GM21619 (cell line): ENCODE data around the gene SMIM7.
"Not testable (repeated sequence)": the region's sequence is repeated elsewhere in the genome, so short reads cannot be mapped to it uniquely, and the experiment has no call there.

ENCODE experiments used
- ATAC-seq: cut with Tn5 transposase; IDR thresholded peaks from one replicate; pipeline ENCODE4 v1.9.1; 2021; ENCODE audit not compliant: unreplicated experiment

The SMIM7 gene

DNA sequence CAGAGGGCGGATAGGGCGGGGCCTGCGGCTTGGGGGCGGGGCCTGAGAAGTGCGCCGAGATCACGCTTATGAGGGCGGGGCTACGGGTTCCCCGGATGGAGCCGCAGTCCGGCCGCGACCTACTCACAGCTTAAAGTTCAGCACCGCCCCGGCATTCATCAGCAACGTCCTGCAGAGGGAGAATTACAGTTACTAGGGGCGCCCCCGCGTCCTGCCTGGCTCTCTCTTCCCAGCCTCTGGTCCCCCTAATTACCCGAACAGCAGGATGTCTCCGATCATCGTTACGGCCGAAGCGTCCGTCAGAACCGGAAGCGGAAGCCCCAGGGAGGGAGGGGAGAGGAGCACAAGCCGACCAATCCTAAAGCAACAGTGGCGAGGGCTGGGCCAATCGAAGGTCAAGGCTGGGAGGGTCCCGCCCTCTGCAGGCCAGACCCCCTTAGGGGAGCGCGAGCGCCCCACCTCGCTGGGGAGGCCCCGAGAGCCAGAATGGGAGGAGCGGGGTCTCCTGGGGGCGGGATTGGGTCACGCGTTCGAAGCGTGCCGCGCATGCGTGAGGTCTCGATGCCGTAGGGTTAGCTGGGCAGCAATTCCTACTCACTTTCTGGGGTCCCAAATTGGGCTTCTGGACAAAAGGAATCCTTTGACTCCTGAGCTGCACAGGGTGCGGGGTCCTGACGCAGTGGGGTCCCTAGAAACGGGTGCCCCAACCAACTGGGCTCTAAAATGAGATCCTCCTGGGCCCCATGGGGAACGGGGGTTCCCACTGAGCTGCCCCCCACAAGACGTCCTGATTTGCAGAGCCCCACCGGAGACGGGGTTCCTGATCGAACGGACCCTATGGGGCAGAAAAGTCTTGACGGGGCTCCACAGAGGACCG is at the start of gene SMIM7:
Gene SMIM7 (minus strand): TSS at position 313 of the 877 bp plus-strand sequence. CDS start 34 bp downstream, at position 279.
- peak; percentile 82 for ATAC-seq

DNA sequence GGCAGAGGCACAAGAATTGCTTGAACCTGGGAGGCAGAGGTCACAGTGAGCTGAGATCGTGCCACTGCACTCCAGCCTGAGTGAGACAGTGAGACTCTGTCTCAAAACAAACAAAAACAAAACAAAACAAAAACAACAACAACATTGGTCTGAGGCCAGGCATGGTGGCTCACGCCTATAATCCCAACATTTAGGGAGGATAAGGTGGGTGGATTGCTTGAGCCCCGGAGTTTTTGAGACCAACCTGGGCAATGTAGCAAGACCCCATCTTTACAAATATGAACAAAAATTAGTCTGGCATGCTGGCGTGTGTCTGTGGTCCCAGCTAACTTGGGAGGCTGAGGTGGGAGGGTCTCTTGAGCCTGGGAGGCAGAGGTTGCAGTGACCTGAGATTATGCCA is 43.7 kb upstream of the SMIM7 start:
- no peak for ATAC-seq

DNA sequence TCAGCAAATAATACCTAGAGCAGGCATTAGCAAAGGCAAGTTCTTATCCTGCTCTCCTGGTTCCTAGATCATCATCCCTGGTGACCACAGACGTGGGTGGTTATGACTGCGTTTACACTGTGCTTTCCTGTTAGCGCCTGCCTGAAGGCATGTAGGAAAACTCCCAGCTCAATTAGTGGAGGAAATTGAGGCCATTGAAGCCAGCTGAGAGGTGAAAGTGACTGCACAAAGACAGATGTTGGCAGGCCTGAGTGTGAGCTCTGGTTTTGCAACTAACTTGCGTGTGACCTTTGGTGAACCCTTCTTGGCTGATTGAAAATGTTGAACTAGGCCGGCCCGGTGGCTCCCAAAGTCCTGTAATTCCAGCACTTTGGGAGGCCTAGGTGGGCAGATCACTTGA is 42.2 kb upstream of the SMIM7 start:
- no peak for ATAC-seq

DNA sequence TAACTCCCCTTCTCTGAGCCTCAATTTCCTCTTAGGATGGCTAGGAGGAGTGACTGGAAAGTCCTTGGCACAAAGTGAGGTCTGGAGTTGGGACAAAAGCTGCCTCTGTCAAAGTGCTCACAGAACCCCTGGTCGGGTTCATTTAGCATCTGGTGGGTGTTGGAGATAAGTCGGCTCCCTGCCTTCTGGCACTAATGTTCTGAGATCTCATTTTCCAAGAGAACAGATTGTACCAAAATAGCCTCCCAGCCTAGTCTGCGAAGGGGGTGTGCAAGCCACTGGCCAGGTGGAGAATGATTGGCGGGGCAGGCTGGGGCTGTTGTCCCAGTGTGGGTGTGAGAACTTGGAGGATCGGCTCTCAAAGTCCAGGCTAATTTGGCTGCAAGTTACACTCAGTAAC is 39.0 kb upstream of the SMIM7 start:
- no peak for ATAC-seq

DNA sequence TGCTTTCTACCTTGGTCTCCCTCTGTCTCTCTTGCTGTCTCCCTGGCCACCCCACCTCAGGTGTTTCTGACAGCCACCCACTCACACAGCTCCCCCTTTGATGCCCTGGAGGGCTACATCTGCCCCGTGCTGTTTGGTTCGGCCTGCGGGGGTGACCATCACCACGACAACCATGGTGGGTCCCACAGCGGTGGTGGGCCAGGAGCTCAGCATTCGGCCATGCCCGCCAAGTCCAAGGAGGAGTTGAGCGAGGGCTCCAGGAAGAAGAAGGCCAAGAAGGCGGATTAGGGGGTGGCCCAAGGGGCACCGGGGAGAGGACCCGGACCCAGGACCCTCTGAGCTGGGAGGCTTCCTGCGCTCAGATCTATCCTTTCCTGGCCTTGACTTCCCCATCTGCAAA is 28.1 kb upstream of the SMIM7 start:
- no peak for ATAC-seq

DNA sequence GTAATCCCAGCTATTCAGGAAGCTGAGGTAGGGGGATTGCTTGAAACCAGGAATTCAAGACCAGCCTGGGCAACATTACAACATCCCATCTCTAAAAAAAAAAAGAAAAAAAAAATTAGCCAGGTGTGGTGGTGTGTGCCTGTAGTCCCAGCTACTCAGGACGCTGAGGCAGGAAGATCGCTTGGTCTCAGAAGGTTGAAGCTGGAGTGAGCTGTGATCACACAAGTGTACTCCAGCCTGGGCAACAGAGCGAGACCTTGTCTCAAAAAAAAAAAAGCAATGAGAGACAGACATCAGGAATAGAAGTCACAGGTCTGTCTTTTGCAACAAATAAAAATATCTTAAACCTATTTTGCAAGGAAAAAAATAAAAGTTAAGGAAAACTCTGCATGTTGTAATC is 24.3 kb upstream of the SMIM7 start:
- no peak for ATAC-seq

DNA sequence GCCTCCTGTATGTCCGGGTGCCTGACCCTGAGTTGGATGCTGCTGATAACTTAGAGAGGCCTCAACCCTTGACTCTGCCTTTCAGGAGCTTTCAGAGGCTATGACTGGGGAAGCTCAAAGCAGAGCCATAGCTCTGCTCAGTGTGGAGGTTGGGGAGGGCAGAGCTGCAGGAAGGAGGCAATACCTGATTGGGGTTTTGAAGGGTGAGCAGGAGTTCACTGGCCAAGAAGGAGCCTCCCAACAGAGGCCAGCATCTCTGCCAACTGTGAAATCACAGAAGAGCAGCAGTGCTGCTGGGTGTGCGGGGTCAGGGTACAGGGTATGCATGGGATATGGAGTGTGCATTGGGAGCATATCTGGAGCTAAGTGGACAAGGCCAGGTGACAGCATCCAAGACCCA is 22.6 kb upstream of the SMIM7 start:
- no peak for ATAC-seq

DNA sequence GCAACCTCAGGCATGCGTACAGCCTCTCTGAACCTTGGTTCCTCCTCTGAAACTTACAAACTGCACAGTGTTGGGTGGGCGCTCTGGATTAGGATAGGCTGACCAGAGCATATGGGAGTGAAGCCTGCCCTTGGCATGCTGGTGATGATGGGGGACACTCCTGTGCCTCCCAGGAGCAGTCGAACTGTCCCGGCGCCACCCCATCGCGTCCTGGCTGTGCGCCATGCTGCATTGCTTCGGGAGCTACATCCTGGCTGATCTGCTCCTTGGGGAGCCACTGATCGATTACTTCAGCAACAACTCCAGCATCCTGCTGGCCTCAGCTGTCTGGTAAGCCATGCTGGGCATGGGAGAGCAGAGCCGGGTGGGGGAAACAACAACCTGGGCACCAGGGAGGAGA is 19.9 kb upstream of the SMIM7 start:
- ATAC-seq, result no peak

DNA sequence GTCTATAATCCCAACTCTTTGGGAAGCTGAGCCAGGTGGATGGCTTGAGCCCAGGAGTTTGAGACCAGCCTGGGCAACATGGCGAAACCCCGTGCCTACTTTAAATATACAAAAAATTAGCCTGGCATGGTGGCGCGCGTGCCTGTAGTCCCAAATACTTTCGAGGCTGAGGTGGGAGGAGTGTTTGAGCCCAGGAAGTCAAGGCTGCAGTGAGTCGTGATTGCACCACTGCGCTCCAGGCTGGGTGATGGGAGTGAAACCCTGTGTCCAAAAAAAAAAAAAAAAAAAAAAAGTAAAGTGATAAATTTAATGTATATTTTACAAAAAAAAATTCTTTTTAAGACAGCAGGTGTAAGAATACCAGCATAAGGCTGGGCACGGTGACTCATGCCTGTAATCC is 18.6 kb upstream of the SMIM7 start:
- ATAC-seq, result no peak

DNA sequence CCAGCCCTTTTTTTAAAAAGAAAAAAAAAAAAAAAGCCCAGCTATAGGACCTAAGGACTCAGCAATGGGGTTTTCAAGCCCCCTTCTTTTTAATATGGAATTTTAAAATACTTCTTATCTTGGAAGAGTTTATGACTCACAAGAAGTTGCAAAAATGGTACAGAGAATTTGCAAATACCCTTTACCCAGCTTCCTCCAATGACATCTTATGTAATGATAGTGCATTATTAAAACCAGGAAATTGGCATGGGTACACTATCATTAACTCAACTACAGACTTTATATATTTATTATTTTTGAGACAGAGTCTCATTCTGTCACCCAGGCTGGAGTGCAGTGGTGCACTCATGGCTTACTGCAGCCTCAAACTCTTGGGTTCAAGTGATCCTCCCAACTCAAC is 17.1 kb upstream of the SMIM7 start:
- no peak for ATAC-seq

DNA sequence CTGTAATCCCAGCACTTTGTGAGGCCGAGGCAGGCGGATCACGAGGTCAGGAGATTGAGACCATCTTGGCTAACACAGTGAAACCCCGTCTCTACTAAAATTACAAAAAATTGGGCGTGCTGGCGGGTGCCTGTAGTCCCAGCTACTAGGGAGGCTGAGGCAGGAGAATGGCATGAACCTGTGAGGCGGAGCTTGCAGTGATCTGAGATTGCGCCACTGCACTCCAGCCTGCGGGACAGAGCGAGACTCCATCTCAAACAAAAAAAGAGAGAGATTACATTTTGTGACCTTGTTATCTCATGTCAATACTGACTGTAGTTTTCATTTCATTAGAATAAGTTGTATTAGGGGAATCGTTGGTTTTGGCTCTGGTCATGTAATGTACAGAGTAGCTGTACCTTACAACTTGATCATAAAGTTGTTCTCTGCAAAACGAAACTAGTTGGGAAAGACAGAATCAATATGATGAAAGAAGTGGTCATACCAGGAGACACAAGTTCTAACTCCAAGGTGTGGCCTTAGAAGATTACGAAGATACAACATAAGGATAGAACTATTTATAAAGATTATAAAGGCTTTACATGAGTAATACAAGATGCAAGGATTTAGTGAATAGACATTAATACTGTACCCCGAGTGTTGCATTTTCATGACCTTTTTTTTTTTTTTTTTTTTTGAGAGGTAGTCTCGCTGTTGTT is 16.3 kb upstream of the SMIM7 start:
- no peak for ATAC-seq

DNA sequence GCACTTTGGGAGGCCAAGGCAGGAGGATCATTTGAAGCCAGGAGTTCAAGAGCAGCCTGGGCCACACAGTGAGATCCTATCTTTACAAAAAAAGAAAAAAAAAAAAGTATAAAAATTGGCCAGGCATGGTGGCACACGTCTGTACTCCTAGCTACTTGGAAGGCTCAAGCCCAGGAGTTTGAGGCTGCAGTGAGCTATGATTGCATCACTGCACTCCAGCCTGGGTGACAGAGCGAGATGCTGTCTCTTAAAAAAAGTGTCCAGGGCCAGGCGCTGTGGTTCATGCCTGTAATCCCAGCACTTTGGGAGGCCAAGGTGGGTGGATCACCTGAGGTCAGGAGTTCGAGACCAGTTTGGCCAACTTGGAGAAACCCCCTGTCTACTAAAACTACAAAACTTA is 13.9 kb upstream of the SMIM7 start:
- ATAC-seq, result not testable (repeated sequence)

DNA sequence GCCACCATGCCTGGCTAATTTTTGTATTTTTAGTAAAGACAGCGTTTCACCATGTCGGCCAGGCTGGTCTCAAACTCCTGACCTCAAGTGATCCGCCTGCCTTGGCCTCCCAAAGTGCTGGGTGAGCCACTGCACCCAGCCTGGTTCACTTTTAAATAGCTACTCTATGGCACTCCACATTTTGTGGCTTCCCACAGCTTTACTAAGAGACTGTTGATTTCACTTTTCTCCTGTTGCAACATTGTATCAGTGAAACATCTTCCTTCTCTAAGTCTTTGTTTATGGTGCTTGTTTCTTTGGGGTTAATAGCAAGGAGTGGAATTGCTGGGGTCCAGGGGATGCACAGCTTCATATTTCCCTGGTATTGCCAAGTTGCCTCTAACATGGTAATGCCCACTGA is 13.3 kb upstream of the SMIM7 start:
- no peak for ATAC-seq

DNA sequence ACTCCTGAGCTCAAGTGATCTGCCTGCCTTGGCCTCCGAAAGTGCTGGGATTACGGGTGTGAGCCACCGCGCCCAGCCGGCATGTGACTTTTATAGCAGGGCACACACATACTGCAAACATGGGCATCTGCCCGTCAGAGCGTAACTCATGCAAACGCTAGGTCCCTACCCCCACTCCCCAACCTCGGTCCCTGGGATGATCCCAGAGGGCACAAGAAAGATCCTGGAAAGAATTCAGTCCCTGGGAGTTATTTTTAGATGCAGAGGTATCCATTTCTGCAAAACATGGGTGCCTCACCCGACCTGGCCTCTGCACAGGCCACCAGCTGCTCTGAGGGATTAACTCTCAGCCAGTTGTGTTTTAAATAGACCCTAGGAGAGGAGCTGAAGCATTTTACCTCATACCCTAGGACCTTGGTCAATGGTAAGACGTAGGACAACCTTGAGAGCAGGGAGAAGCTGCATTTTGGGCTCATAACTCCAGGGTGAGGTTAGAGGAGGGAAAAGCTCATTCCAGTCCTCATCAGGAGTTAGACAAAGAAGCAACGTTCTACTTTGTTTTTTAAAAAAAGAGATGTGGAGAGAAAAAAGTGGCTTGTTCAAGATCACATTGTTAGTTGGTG is 11.8 kb upstream of the SMIM7 start:
- ATAC-seq, result no peak

DNA sequence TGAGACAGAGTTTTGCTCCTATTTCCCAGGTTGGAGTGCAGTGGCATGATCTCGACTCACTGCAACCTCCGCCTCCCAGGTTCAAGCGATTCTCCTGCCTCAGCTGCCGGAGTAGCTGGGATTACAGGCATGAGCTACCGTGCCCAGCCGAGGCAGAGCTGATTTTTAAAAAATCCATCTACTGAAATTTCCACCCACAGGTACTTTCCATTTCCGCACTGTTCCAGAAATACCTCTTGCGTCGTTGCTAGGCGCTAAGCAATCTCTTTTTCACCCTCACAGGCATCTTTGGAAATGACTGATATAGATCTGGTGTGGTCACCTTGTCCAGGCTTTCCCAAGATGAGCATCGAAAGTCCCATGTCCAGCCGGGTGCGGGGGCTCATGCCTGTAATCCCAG is 10.3 kb upstream of the SMIM7 start:
- no peak for ATAC-seq

DNA sequence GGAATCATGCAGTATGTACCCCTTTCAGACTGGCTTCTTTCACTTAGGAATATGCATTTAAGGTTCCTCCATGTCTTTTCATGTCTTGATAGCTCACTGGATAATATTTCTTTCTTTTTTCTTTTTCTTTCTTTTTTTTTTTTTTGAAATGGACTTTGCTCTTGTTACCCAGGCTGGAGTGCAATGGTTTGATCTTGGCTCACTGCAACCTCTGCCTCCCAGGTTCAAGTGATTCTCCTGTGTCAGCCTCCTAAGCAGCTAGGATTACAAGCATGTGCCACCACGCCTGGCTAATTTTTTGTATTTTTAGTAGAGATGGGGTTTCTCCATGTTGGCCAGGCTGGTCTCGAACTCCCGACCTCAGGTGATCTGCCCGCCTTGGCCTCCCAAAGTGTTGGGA is 8.8 kb upstream of the SMIM7 start:
- ATAC-seq, result not testable (repeated sequence)

DNA sequence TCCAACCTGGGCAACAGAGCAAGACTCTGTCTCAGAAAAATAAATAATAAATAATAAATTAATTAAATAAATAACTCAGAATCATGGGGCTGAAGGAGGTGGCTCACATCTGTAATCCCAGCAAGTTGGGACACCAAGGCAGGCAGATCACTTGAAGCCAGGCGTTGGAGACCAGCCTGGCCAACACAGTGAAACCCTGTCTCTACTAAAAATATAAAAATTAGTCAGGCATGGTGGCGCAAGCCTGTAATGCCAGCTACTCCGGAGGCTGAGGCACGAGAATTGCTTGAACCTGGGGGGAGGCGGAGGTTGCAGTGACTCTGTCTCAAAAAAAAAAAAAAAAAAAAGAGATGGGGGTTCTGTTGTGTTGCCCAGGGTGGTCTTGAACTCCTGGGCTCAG is 8.2 kb upstream of the SMIM7 start:
- no peak for ATAC-seq

DNA sequence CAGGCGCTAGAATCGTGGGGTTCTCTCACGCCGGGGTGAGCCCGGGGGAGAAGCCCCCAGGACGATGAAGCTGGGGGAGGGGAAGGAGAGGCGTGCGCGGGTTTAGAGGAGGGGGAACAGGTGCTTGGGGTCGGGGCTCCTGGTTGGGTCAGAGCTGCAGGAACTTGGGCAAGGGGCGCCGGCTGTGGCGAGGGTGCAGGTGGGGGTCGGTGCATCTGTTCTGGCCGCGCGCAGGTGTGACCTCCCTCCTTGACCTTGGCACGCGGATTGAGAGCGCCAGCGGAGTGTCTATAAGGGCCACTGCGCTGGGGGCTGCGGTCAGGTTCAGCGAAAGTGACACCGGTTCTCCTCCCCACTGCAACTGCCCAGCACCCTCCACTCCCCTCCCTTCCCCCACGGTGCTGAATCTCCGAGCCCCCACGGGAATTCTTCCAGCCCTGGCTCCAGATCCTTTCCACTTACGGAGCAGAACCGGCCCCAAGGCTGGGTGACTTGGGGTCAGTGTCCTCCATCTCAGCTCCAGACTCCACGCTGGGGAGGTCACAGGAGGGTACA is 1.6 kb upstream of the SMIM7 start:
- no peak for ATAC-seq

DNA sequence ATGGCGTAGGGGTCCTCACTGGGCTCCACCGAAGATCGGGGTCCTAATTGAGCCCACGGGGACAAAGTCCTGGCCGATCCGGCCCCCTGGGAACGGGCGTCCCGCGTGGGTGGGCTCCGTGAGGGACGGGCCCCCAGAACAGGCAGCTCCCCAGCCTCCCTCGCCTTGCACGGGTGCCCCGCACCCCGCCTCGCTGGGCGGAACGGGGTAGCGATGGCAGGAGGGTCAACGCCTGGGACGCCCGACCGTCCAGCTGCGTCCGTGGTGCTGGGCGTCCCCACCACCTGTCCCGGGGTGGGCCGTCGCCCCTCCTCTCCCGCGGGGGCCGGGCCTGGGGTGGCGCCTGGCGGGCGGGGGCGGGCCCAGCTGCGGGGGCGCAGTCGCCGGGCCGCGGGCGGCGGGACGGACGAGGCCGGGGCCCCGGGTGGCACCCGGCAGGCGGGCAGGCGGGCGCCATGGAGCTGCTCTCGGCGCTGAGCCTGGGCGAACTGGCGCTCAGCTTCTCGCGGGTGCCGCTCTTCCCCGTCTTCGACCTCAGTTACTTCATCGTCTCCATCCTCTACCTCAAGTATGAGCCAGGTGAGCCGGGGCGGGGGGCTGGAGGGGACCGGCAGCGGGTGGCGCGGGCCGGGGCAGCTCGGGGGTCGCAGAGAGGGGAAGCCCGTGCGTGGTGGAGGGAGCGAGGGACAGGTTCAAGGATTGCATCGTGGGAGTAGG is 977 bp upstream of the SMIM7 start, which contains the start of gene TMEM38A:
Gene TMEM38A (plus strand): TSS at position 377 of the 717 bp plus-strand sequence. CDS start 79 bp downstream, at position 456.
- peak; percentile 25 for ATAC-seq

DNA sequence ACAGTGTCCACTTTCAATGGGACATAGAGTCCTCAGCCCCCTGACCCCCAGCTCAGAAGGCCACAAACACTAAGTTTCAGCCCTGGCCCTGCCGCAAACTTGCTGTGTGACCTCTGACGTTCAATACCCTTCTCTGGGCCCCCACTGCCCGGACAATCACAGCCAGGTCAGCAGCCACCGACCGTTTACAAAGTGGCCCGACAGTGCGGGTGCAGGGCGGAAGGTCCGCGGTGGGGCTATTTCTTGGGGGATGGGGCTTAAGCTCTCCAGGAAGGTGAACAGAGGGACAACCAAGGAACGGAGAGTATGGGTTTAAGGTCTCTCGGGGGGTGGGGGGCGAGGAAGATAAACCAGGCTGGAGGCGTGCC is 496 bp downstream of the SMIM7 start:
- ATAC-seq, result no peak

DNA sequence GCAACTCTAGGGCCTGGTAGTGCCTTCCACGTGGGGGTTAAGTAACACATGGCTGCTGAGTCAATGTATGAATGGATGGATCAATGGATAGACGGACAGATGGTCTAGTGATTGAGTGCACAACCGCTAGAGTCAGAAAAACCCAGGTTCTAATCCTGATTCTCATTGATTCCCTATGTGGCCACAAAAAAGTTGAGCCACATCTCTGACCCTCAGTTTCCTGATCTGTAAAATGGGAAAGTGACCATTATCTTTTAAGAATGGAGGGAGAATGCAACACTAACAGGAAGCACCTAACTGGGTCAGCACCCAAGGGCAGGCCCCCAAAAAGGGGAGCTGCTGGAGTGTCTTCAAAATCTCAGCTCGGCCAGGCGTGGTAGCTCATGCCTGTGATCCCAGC is 2.6 kb downstream of the SMIM7 start:
- ATAC-seq, result no peak
